LNCAP (cell line): ENCODE measurements around the gene SCN1B.

ENCODE experiments used
- TF ChIP-seq, protein P1 (sequence below): fragments of 450-650 bp; IDR thresholded peaks from 2 replicates; pipeline ENCODE4 v1.5.1; 2017; ENCODE audit warnings: mild to moderate bottlenecking

SCN1B gene

DNA sequence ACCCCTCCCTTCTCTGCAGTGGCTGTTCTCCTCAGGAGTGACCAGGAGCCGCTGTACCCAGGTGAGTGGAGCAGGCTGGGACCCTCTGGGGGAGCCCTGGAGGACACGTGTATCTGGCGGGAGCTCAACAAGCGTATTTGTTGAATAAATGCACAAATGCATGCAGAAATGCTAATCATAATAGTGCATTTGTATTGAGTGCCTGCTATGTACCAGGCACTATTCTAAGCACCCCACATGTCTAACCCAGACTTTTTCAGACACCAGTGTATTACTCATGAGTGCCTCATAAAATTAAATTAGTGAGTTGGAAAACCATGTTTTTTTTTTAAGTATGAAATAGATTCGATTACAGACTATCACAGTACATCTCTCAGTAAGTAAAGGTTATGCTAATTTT is 19.2 kb downstream of the SCN1B start:
- TF ChIP-seq, protein P1, sequence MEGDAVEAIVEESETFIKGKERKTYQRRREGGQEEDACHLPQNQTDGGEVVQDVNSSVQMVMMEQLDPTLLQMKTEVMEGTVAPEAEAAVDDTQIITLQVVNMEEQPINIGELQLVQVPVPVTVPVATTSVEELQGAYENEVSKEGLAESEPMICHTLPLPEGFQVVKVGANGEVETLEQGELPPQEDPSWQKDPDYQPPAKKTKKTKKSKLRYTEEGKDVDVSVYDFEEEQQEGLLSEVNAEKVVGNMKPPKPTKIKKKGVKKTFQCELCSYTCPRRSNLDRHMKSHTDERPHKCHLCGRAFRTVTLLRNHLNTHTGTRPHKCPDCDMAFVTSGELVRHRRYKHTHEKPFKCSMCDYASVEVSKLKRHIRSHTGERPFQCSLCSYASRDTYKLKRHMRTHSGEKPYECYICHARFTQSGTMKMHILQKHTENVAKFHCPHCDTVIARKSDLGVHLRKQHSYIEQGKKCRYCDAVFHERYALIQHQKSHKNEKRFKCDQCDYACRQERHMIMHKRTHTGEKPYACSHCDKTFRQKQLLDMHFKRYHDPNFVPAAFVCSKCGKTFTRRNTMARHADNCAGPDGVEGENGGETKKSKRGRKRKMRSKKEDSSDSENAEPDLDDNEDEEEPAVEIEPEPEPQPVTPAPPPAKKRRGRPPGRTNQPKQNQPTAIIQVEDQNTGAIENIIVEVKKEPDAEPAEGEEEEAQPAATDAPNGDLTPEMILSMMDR: no peak

DNA sequence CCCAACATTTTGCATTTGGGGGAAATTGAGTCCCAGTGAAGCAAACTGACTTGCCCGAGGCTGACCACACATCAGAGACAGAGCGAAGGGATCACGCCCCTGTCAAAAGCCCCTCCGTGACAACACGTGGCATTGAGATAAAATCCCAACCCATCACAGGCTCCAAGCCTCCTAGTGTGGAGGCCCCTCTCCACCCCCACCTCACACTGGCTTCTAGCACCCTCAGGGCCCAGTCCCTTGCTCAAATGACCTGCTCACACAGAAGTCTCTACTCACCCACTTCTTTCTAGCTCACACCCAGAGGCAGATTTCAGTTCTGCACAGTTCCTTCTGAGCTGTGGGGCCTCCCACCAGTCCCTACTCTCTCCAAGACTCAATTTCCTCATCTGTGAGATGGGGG is 21.5 kb downstream of the SCN1B start:
- TF ChIP-seq, protein P1: no peak

DNA sequence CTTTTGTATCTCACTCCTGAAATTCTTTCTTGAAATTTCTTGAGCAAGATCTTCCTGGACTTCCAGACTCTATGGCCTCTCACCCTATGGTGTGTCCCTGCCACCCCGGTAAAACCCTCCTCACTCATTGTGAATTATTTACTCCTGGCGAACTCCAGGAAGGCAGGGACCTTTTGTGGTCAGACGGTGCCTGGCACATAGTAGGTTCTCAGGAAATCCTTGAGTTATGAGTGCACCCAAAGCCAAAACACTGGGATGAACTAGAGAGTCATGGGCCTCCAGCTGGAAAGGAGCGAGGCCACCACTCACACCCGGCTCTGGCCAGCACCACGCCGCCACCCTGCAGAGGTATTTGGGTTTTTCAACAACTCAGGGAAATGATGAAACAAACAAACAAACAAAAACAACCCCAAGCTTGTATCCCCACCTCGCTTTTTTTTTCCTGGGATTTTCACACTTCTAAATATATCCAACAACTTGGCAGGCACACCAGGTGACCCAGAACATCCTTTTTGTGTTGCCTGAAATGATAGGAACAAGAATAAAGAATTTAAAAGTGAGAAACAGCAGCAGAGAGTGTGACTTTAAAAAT is 22.4 kb downstream of the SCN1B start:
- TF ChIP-seq, protein P1: no peak

DNA sequence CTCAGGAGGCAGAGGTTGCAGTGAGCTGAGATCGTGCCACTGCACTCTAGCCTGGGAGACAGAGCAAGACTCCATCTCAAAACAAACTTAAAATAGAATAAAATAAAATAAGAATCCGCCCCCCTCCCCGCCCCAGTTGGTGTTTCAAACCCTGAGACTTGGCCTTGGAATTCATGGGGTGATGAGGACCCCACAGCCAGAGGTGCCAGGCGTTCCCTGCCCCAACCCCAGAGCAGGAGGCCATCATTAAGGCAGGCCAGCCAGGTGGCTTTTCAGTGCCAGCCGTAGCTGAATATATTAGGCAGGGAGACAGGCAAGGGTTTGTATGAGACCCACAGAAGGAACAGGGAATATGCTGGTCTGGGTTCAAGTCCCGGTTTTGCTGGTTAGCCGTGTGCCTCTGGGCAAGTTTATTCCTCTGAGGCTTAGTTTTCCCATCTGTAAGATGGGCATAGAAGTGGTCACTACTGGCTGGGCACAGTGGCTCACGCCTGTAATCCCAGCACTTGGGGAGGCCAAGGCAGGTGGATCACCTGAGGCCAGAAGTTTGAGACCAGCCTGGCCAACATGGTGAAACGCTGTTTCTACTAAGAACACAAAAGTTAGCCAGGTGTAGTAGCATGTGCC is 23.5 kb downstream of the SCN1B start:
- TF ChIP-seq, protein P1: no peak

DNA sequence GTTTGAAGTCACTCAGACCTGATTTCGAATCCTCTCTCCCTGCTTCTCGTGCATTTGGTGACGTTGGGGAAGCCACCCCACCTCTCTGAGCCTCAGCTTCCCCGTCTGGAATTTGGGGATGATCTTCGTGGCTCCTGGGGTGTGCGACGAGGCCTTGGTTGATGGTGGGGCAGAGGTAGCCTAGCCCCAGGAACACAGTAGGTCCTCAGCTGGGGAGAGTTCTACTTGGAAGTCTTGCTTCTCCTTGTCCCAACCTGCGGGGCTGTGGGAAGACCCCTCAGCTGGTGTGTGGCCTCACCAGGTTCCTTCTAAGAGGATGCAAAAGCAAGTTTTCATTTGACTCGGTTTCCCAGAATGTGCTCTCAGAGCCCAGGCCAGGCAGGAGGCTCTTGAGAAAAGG is 24.4 kb downstream of the SCN1B start:
- TF ChIP-seq, protein P1: no peak

DNA sequence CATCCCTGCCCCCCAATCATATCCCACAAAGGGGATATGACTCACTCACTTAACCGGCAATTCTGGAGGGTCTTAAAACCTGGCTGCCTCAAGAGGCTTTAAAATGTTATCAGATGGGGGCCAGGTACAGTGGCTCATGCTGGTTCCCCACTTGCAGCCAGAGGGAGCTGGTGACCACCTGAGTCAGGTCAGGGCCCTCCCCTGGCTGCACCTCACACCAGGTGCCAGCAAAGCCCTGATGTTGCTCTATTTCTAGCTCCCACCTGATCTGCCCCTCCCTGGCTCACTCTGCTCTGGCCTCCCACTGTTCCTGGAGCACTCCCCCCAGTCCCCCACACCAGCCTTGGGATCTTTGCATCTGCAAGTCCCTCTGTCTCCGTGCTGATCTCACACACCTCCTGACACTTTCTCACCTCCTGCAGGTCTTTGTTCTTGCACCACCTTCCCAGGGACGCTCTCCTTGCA is 25.5 kb downstream of the SCN1B start:
- TF ChIP-seq, protein P1: no peak; the same call in 1 of the 2 replicates

DNA sequence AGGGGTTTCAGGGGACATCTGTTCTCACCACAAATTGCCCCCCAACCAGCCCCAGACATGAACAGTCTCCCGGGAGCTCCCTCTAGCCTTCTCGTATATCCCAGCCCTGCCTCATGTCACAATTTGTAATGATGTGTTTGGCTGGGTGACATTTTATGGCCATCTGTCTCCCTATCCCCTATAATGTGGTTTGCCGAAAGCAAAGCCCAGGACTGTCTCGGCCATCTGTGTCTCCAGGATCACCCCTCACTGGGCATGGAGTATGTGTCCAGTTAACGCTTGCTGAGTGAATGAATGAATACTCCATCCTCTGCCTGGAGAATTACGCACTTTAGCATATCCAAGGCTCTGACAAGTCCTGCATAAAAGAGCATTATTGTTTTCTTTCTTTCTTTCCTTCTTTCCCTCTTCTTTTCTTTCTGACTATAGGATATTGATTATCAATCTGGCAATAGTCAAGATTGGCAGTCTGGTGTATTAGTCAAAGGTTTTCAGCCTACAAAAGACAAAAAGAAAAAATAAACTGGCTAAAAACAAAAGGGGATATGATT is 26.3 kb downstream of the SCN1B start:
- TF ChIP-seq, protein P1: no peak
